CD4-positive, alpha-beta T cell (primary cell): ENCODE results near the gene MSMO1. TPM values are rescaled to one million over a fixed set of nuclear protein-coding genes. Genes with fewer than 3 reads are reported as not detected.

Experiments used
- ATAC-seq: fragments of 200-7000 bp; cut with Tn5 transposase; one replicate; pipeline ENCODE4 v1.10.0; 2022; ENCODE audit warnings: mild to moderate bottlenecking; ENCODE audit not compliant: poor library complexity
- CTCF ChIA-PET: fragments of 350-600 bp; sonication (Branson Sonifier 250); formaldehyde crosslinking; loops from one replicate; lab custom pipeline; 2021; ENCODE audit warnings: antibody characterized with exemption, inconsistent platforms; lab: Charles Lee
- POLR2A ChIA-PET: fragments of 350-600 bp; sonication (Branson Sonifier 250); formaldehyde crosslinking; loops from one replicate; lab custom pipeline; 2021; ENCODE audit warnings: antibody characterized with exemption, inconsistent platforms; lab: Charles Lee
- DNase-seq, 14 experiments: peaks; one replicate each; pipeline ENCODE4 v3.0.0-alpha.2; 2013 to 2020; ENCODE audit warnings: mixed read lengths in 2 of 14
- H3K27ac ChIP-seq, 2 donors: one replicate each; pipeline versions ENCODE4 v1.5.1 to v1.7.0; 2013; ENCODE audit warnings: low read length in 2 of 2, low read depth in 1 of 2, mild to moderate bottlenecking in 1 of 2
- H3K27me3 ChIP-seq, 2 experiments: 1 replicate in 1 of 2; 2 replicates in 1 of 2; pipeline versions ENCODE4 v1.6.1 to v1.7.0; 2013; ENCODE audit warnings: low read length in 2 of 2, control low read depth in 1 of 2, mild to moderate bottlenecking in 1 of 2, moderate library complexity in 1 of 2; ENCODE audit not compliant: insufficient read depth in 2 of 2, control insufficient read depth in 1 of 2
- H3K36me3 ChIP-seq: one replicate; pipeline ENCODE4 v1.6.1; 2013; ENCODE audit warnings: low read length, control low read depth; ENCODE audit not compliant: insufficient read depth
- H3K4me1 ChIP-seq: one replicate; pipeline ENCODE4 v1.6.1; 2013; ENCODE audit warnings: low read length, control low read depth; ENCODE audit not compliant: insufficient read depth
- H3K4me3 ChIP-seq: one replicate; pipeline ENCODE4 v1.5.1; 2013; ENCODE audit warnings: mild to moderate bottlenecking, low read length, moderate library complexity
- H3K9me3 ChIP-seq, 2 experiments: 1 replicate in 1 of 2; 2 replicates in 1 of 2; pipeline versions ENCODE4 v1.6.1 to v1.7.0; 2013; ENCODE audit warnings: low read length in 2 of 2, mild to moderate bottlenecking in 2 of 2, control low read depth in 1 of 2, moderate library complexity in 1 of 2; ENCODE audit not compliant: control insufficient read depth in 1 of 2, insufficient read depth in 1 of 2
- H3K27ac Mint-ChIP-seq: one replicate; pipeline ENCODE4 v1.8.0; 2020; ENCODE audit warnings: mixed read lengths
- H3K27me3 Mint-ChIP-seq: one replicate; pipeline ENCODE4 v1.8.0; 2021; ENCODE audit warnings: mixed read lengths
- H3K36me3 Mint-ChIP-seq: one replicate; pipeline ENCODE4 v1.8.0; 2021; ENCODE audit warnings: low read depth, mixed read lengths
- H3K4me1 Mint-ChIP-seq: one replicate; pipeline ENCODE4 v1.8.0; 2021; ENCODE audit warnings: low read depth, mixed read lengths
- H3K4me3 Mint-ChIP-seq: one replicate; pipeline ENCODE4 v1.8.0; 2020; ENCODE audit warnings: mild to moderate bottlenecking, mixed read lengths
- H3K9me3 Mint-ChIP-seq: one replicate; pipeline ENCODE4 v1.8.0; 2020; ENCODE audit warnings: mixed read lengths
- intact Hi-C, 2 experiments: fragments of 100-400 bp; cut with DNase I in 1 of 2; cut with micrococcal nuclease in 1 of 2; formaldehyde crosslinking; loops; one replicate each; pipeline versions ENCODE4 v1.15.1 to v1.9.0; 2023 to 2025; cut with DNase I, micrococcal nuclease
- total RNA-seq, 174 experiments: library from RNA in 2 of 174; stranded (reverse) in 2 of 174; gene quantifications; one replicate each; pipeline ENCODE4 v1.2.3 and lab custom pipeline; 2021 to 2026
- TF ChIP-seq, protein P1 (sequence below): fragments of 200-600 bp; IDR thresholded peaks from one replicate; pipeline ENCODE4 v1.8.0; 2022; ENCODE audit warnings: antibody characterized with exemption, mild to moderate bottlenecking

Gene MSMO1
- total RNA-seq, 2 experiments from 2014 or later, result 13.3 to 15.1 TPM

- Mint-ChIP-seq H3K9me3 (no peaks in the 10 kb centered on the region), H3K27ac (no peak overlapping the region), H3K27me3 (no peaks in the 10 kb centered on the region), H3K4me3 (no peak overlapping the region), H3K36me3 (peaks cover 76% of the 10 kb centered on the region), H3K4me1 (no peaks in the 10 kb centered on the region)
- ChIA-PET CTCF (no interaction called here), POLR2A (no interaction called here)
- Histone ChIP-seq H3K4me1 (no peaks in the 10 kb centered on the region), H3K27ac (no peak overlapping the region), H3K9me3 (no peaks in the 10 kb centered on the region), H3K4me3 (no peak overlapping the region), H3K36me3 (peaks cover 21% of the 10 kb centered on the region), H3K27me3 (no peaks in the 10 kb centered on the region)
- intact Hi-C loops, result no loop called here
- ATAC-seq (no peak), DNase-seq (no peak)
- TF ChIP-seq, protein P1, sequence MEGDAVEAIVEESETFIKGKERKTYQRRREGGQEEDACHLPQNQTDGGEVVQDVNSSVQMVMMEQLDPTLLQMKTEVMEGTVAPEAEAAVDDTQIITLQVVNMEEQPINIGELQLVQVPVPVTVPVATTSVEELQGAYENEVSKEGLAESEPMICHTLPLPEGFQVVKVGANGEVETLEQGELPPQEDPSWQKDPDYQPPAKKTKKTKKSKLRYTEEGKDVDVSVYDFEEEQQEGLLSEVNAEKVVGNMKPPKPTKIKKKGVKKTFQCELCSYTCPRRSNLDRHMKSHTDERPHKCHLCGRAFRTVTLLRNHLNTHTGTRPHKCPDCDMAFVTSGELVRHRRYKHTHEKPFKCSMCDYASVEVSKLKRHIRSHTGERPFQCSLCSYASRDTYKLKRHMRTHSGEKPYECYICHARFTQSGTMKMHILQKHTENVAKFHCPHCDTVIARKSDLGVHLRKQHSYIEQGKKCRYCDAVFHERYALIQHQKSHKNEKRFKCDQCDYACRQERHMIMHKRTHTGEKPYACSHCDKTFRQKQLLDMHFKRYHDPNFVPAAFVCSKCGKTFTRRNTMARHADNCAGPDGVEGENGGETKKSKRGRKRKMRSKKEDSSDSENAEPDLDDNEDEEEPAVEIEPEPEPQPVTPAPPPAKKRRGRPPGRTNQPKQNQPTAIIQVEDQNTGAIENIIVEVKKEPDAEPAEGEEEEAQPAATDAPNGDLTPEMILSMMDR, result no peak
Measured at GRCh38 chr4:165309456-165309855, 18.0 kb upstream of the MSMO1 start.

DNA sequence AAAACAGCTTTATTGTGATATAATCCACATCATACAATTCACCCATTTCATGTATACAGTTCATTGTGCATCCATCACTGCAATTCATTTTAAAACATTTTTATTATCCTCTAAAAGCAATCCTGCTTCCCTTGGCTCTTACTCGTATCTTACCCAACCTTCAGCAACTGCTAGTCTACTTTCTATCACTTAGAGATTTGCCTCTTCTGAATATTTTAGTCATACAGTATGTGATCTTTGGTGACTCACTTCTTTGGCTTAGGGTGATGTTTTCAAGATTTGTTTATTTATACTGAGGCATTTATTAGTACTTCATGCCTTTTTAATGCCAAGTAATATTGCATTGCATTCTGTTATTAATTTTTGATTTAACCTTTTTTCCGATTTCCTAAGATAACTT lies 15.0 kb upstream of the MSMO1 start:
- Histone ChIP-seq H3K9me3 (no peaks in the 10 kb centered on the region), H3K4me1 (no peaks in the 10 kb centered on the region), H3K36me3 (peaks cover 24% of the 10 kb centered on the region), H3K27me3 (no peaks in the 10 kb centered on the region), H3K4me3 (no peak overlapping the region), H3K27ac (no peak overlapping the region)
- ATAC-seq (no peak), DNase-seq (no peak)
- Mint-ChIP-seq H3K4me3 (no peak overlapping the region), H3K27me3 (no peaks in the 10 kb centered on the region), H3K9me3 (no peaks in the 10 kb centered on the region), H3K36me3 (peaks cover 65% of the 10 kb centered on the region), H3K4me1 (no peaks in the 10 kb centered on the region), H3K27ac (no peak overlapping the region)
- intact Hi-C loops, result no loop called here
- CTCF ChIA-PET, result no interaction called here
- TF ChIP-seq, protein P1, result no peak
- POLR2A ChIA-PET, result no interaction called here

DNA sequence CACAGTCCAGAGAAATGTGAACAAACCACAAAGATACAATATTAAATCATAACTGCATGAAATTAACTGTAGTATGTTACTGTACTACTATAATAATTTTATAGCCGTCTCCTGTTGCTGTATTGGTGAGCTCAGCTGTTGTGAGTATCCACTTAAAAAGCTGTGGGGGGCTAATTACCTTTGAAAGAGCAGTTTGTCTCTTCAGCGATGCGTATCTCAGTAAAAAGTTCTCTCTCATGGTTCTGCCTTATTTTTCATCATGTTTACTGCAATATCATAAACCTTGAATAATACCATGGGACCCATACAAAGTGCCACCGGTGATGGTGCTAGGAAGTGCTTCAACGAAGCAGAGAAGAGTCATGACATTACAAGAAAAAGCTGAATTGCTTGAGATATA lies 8.4 kb upstream of the MSMO1 start:
- POLR2A ChIA-PET, result interaction anchor here (0.6 kb wide), 1 partner anchor 212 kb away, joined by 3 read pairs; no protein-coding TSS in a partner anchor
- intact Hi-C loops, result no loop called here
- H3K36me3 ChIP-seq, result peaks cover 13% of the 10 kb centered on the region
- TF ChIP-seq, protein P1, result no peak
- CTCF ChIA-PET, result no interaction called here
- Mint-ChIP-seq H3K9me3 (no peaks in the 10 kb centered on the region), H3K36me3 (peaks cover 30% of the 10 kb centered on the region), H3K27ac (no peak overlapping the region), H3K4me1 (no peaks in the 10 kb centered on the region), H3K27me3 (no peaks in the 10 kb centered on the region), H3K4me3 (no peak overlapping the region)
- no peaks in the 10 kb centered on the region for H3K4me1 ChIP-seq
- ATAC-seq, result no peak
- no peak overlapping the region for H3K27ac ChIP-seq
- DNase-seq, result no peak
- H3K4me3 ChIP-seq, result no peak overlapping the region
- no peaks in the 10 kb centered on the region for H3K27me3 ChIP-seq
- no peaks in the 10 kb centered on the region for H3K9me3 ChIP-seq
